Measurements from ENCODE around the gene DDX10.

- TF ChIP-seq CTCF (IDR thresholded peaks at IDR 0.05) (no peak), POLR2A (IDR thresholded peaks at IDR 0.05) (no peak)
Measured at GRCh38 chr11:108804511-108804910, 139.6 kb downstream of the DDX10 start.
